ENCODE results near the gene ZNF774.

- TF ChIP-seq, protein P1, sequence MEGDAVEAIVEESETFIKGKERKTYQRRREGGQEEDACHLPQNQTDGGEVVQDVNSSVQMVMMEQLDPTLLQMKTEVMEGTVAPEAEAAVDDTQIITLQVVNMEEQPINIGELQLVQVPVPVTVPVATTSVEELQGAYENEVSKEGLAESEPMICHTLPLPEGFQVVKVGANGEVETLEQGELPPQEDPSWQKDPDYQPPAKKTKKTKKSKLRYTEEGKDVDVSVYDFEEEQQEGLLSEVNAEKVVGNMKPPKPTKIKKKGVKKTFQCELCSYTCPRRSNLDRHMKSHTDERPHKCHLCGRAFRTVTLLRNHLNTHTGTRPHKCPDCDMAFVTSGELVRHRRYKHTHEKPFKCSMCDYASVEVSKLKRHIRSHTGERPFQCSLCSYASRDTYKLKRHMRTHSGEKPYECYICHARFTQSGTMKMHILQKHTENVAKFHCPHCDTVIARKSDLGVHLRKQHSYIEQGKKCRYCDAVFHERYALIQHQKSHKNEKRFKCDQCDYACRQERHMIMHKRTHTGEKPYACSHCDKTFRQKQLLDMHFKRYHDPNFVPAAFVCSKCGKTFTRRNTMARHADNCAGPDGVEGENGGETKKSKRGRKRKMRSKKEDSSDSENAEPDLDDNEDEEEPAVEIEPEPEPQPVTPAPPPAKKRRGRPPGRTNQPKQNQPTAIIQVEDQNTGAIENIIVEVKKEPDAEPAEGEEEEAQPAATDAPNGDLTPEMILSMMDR (IDR thresholded peaks at IDR 0.05), result no peak
- TF ChIP-seq POLR2A (IDR thresholded peaks at IDR 0.05), result no peak
- TF ChIP-seq EP300 (IDR thresholded peaks at IDR 0.05), result no peak
These were observed 491 bp upstream of the ZNF774 start for GRCh38 chr15:90351479-90352106.

Measured in ovary (tissue), 3 donors.